Measurements from ENCODE around the gene INTS6.

DNA sequence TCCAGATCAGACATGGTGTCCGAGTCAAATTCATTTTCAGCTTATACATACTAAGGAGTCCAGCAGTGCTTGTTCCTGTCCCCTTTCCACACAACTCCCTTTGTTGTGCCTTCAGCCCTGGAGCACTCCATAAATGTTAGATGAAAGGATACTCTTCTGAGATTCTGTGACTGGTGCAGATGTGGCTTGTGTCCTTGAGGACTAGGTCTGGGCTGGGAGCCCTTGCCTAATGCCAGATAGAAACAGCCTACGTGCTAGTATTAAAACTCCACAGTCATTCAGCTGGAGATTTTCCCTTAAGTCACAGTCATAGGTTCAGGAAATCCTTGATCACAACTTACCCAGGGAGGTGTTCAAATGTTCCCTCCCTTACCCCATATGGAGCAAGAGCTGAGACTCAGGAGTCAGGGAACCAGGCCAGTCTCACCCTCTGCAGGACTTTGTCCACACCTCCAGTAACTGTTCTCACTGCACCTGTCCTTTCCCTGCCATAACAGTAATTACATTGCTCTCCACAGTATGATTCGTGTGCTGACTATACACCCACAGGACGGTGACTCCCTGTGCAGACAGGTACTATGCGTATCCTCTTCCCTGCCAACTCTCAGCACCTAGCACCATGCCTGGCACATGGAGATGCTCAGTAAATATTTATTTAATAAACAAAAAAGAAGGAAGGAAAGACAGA, 128.9 kb downstream of the INTS6 start:
- TF ChIP-seq, protein P1, sequence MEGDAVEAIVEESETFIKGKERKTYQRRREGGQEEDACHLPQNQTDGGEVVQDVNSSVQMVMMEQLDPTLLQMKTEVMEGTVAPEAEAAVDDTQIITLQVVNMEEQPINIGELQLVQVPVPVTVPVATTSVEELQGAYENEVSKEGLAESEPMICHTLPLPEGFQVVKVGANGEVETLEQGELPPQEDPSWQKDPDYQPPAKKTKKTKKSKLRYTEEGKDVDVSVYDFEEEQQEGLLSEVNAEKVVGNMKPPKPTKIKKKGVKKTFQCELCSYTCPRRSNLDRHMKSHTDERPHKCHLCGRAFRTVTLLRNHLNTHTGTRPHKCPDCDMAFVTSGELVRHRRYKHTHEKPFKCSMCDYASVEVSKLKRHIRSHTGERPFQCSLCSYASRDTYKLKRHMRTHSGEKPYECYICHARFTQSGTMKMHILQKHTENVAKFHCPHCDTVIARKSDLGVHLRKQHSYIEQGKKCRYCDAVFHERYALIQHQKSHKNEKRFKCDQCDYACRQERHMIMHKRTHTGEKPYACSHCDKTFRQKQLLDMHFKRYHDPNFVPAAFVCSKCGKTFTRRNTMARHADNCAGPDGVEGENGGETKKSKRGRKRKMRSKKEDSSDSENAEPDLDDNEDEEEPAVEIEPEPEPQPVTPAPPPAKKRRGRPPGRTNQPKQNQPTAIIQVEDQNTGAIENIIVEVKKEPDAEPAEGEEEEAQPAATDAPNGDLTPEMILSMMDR (IDR thresholded peaks at IDR 0.05) = no peak
- no peak for TF ChIP-seq POLR2A (IDR thresholded peaks at IDR 0.05)
